Stimulated activated CD8-positive, alpha-beta memory T cell treated with anti-CD3 and anti-CD28 coated beads, Interleukin-15, amount 100 ng/mL, for 24 hours (primary cell): Measurements from ENCODE around the gene AP1S3.

Experiments
- DNase-seq: peaks from one replicate; pipeline ENCODE4 v3.0.0-alpha.2; 2020; ENCODE audit warnings: low read depth

AP1S3 gene

GRCh38 chr2:223724861-223725260 lies 112.5 kb downstream of the AP1S3 start:
- DNase-seq, result no peak

- no peak for DNase-seq
Observed at GRCh38 chr2:223723954-223724411, 113.4 kb downstream of the AP1S3 start.

GRCh38 chr2:223722226-223722625 lies 115.2 kb downstream of the AP1S3 start:
- DNase-seq, result no peak

- no peak for DNase-seq
Observed at GRCh38 chr2:223721746-223722145, 115.6 kb downstream of the AP1S3 start.

- DNase-seq, result no peak
Observed at GRCh38 chr2:223720367-223720766, 117.0 kb downstream of the AP1S3 start.

GRCh38 chr2:223712642-223713041 lies 124.7 kb downstream of the AP1S3 start:
- DNase-seq, result no peak

- DNase-seq, result no peak
Observed at GRCh38 chr2:223711596-223712326, 125.6 kb downstream of the AP1S3 start.
